Measurements from ENCODE around the gene CALR.

The CALR gene

DNA sequence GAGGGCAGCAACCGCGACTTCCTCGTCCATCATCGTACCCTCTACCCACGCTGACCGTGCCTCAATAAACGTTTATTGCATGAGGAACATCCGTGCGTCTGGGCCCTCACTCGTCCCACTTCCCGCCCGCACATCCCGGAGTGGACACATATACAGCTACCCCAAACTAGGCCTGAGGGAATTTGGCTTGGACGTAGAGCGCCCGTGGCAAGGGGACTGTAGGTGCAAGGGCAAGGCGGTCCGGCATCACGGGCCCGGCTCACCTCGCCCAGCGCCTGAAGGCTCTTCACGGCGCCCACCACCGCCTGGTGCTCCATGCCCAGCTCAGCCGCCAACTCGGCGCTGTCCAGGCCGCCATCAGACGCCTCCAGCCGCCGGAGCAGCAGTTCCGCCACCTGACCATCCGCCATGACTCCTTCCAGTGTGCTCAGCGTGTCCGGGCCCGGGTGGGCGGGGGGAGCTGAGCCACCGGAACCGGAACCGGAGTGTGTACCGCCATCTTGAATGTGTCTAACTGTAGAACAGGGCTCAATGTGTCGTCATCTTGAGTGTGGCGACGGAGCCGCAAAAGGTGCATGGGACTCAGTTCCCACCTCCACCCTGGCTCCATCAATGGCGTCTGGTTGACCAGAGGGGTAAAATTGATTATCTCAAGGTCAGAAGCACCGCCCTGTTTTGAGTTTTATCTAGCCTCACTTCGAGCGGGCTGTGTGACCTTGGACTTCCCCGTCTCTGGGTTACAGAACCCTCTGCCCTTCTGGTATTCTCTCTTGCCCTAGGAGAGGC, 4.9 kb upstream of the CALR start, which contains the start of gene FARSA (continued):
- TF ChIP-seq, protein P1, sequence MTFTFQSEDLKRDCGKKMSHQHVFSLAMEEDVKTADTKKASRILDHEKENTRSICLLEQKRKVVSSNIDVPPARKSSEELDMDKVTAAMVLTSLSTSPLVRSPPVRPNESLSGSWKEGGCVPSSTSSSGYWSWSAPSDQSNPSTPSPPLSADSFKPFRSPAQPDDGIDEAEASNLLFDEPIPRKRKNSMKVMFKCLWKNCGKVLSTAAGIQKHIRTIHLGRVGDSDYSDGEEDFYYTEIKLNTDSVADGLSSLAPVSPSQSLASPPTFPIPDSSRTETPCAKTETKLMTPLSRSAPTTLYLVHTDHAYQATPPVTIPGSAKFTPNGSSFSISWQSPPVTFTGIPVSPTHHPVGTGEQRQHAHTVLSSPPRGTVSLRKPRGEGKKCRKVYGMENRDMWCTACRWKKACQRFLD (tag by site-specific recombination; IDR thresholded peaks at IDR 0.05), result no peak
- TF ChIP-seq ZNF404 (tag by site-specific recombination; IDR thresholded peaks at IDR 0.05) (no peak), ZNF248 (tag by site-specific recombination; IDR thresholded peaks at IDR 0.05) (no peak), ZSCAN30 (tag by site-specific recombination; IDR thresholded peaks at IDR 0.05) (no peak), RBAK (tag by site-specific recombination; IDR thresholded peaks at IDR 0.05) (no peak), ZNF350 (tag by site-specific recombination; IDR thresholded peaks at IDR 0.05) (no peak), ZNF843 (tag by site-specific recombination; IDR thresholded peaks at IDR 0.05) (peak; percentile 30; the same call in 1 of the 2 replicates), ZNF302 (tag by site-specific recombination; IDR thresholded peaks at IDR 0.05; ENCODE audit: low read depth) (no peak), ZNF596 (tag by site-specific recombination; IDR thresholded peaks at IDR 0.05) (no peak), ZNF202 (tag by site-specific recombination; IDR thresholded peaks at IDR 0.05; ENCODE audit: borderline replicate concordance) (no peak), ZNF155 (tag by site-specific recombination; IDR thresholded peaks at IDR 0.05) (no peak), ZBTB1 (tag by site-specific recombination; IDR thresholded peaks at IDR 0.05) (no peak)
- TF ChIP-seq, protein P2, sequence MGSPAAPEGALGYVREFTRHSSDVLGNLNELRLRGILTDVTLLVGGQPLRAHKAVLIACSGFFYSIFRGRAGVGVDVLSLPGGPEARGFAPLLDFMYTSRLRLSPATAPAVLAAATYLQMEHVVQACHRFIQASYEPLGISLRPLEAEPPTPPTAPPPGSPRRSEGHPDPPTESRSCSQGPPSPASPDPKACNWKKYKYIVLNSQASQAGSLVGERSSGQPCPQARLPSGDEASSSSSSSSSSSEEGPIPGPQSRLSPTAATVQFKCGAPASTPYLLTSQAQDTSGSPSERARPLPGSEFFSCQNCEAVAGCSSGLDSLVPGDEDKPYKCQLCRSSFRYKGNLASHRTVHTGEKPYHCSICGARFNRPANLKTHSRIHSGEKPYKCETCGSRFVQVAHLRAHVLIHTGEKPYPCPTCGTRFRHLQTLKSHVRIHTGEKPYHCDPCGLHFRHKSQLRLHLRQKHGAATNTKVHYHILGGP (tag by site-specific recombination; IDR thresholded peaks at IDR 0.05), result no peak
- TF ChIP-seq, protein P3, sequence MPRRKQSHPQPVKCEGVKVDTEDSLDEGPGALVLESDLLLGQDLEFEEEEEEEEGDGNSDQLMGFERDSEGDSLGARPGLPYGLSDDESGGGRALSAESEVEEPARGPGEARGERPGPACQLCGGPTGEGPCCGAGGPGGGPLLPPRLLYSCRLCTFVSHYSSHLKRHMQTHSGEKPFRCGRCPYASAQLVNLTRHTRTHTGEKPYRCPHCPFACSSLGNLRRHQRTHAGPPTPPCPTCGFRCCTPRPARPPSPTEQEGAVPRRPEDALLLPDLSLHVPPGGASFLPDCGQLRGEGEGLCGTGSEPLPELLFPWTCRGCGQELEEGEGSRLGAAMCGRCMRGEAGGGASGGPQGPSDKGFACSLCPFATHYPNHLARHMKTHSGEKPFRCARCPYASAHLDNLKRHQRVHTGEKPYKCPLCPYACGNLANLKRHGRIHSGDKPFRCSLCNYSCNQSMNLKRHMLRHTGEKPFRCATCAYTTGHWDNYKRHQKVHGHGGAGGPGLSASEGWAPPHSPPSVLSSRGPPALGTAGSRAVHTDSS (tag by site-specific recombination; IDR thresholded peaks at IDR 0.05), result 0 out of 2 replicates have a peak, but pooled peaks have one; percentile 15
- TF ChIP-seq, protein P4, sequence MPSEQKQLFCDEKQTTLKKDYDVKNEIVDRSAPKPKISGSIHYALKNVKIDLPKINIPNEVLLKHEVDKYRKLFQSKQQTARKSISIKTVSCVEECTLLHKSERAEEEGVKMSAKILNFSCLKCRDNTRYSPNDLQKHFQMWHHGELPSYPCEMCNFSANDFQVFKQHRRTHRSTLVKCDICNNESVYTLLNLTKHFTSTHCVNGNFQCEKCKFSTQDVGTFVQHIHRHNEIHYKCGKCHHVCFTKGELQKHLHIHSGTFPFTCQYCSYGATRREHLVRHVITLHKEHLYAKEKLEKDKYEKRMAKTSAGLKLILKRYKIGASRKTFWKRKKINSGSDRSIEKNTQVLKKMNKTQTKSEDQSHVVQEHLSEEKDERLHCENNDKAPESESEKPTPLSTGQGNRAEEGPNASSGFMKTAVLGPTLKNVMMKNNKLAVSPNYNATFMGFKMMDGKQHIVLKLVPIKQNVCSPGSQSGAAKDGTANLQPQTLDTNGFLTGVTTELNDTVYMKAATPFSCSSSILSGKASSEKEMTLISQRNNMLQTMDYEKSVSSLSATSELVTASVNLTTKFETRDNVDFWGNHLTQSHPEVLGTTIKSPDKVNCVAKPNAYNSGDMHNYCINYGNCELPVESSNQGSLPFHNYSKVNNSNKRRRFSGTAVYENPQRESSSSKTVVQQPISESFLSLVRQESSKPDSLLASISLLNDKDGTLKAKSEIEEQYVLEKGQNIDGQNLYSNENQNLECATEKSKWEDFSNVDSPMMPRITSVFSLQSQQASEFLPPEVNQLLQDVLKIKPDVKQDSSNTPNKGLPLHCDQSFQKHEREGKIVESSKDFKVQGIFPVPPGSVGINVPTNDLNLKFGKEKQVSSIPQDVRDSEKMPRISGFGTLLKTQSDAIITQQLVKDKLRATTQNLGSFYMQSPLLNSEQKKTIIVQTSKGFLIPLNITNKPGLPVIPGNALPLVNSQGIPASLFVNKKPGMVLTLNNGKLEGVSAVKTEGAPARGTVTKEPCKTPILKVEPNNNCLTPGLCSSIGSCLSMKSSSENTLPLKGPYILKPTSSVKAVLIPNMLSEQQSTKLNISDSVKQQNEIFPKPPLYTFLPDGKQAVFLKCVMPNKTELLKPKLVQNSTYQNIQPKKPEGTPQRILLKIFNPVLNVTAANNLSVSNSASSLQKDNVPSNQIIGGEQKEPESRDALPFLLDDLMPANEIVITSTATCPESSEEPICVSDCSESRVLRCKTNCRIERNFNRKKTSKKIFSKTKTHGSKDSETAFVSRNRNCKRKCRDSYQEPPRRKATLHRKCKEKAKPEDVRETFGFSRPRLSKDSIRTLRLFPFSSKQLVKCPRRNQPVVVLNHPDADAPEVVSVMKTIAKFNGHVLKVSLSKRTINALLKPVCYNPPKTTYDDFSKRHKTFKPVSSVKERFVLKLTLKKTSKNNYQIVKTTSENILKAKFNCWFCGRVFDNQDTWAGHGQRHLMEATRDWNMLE (tag by site-specific recombination; conservative IDR thresholded peaks at IDR 0.05; ENCODE audit: low read depth), result peak; percentile 89
- TF ChIP-seq, protein P5, sequence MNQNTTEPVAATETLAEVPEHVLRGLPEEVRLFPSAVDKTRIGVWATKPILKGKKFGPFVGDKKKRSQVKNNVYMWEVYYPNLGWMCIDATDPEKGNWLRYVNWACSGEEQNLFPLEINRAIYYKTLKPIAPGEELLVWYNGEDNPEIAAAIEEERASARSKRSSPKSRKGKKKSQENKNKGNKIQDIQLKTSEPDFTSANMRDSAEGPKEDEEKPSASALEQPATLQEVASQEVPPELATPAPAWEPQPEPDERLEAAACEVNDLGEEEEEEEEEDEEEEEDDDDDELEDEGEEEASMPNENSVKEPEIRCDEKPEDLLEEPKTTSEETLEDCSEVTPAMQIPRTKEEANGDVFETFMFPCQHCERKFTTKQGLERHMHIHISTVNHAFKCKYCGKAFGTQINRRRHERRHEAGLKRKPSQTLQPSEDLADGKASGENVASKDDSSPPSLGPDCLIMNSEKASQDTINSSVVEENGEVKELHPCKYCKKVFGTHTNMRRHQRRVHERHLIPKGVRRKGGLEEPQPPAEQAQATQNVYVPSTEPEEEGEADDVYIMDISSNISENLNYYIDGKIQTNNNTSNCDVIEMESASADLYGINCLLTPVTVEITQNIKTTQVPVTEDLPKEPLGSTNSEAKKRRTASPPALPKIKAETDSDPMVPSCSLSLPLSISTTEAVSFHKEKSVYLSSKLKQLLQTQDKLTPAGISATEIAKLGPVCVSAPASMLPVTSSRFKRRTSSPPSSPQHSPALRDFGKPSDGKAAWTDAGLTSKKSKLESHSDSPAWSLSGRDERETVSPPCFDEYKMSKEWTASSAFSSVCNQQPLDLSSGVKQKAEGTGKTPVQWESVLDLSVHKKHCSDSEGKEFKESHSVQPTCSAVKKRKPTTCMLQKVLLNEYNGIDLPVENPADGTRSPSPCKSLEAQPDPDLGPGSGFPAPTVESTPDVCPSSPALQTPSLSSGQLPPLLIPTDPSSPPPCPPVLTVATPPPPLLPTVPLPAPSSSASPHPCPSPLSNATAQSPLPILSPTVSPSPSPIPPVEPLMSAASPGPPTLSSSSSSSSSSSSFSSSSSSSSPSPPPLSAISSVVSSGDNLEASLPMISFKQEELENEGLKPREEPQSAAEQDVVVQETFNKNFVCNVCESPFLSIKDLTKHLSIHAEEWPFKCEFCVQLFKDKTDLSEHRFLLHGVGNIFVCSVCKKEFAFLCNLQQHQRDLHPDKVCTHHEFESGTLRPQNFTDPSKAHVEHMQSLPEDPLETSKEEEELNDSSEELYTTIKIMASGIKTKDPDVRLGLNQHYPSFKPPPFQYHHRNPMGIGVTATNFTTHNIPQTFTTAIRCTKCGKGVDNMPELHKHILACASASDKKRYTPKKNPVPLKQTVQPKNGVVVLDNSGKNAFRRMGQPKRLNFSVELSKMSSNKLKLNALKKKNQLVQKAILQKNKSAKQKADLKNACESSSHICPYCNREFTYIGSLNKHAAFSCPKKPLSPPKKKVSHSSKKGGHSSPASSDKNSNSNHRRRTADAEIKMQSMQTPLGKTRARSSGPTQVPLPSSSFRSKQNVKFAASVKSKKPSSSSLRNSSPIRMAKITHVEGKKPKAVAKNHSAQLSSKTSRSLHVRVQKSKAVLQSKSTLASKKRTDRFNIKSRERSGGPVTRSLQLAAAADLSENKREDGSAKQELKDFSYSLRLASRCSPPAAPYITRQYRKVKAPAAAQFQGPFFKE (tag by site-specific recombination; IDR thresholded peaks at IDR 0.05; ENCODE audit: borderline replicate concordance), result no peak
- TF ChIP-seq, protein P6, sequence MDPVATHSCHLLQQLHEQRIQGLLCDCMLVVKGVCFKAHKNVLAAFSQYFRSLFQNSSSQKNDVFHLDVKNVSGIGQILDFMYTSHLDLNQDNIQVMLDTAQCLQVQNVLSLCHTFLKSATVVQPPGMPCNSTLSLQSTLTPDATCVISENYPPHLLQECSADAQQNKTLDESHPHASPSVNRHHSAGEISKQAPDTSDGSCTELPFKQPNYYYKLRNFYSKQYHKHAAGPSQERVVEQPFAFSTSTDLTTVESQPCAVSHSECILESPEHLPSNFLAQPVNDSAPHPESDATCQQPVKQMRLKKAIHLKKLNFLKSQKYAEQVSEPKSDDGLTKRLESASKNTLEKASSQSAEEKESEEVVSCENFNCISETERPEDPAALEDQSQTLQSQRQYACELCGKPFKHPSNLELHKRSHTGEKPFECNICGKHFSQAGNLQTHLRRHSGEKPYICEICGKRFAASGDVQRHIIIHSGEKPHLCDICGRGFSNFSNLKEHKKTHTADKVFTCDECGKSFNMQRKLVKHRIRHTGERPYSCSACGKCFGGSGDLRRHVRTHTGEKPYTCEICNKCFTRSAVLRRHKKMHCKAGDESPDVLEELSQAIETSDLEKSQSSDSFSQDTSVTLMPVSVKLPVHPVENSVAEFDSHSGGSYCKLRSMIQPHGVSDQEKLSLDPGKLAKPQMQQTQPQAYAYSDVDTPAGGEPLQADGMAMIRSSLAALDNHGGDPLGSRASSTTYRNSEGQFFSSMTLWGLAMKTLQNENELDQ (tag by site-specific recombination; IDR thresholded peaks at IDR 0.05; ENCODE audit: low read depth), result no peak
- TF ChIP-seq, protein P7, sequence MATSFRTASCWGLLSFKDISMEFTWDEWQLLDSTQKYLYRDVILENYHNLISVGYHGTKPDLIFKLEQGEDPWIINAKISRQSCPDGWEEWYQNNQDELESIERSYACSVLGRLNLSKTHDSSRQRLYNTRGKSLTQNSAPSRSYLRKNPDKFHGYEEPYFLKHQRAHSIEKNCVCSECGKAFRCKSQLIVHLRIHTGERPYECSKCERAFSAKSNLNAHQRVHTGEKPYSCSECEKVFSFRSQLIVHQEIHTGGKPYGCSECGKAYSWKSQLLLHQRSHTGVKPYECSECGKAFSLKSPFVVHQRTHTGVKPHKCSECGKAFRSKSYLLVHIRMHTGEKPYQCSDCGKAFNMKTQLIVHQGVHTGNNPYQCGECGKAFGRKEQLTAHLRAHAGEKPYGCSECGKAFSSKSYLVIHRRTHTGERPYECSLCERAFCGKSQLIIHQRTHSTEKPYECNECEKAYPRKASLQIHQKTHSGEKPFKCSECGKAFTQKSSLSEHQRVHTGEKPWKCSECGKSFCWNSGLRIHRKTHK (tag by site-specific recombination; IDR thresholded peaks at IDR 0.05), result no peak
